Measurements from ENCODE around the gene ATG10.

- TF ChIP-seq CTCF (IDR thresholded peaks at IDR 0.05; ENCODE audit: borderline replicate concordance, extremely low read depth, low read length, poor library complexity, severe bottlenecking): no peak
- TF ChIP-seq EZH2 (IDR thresholded peaks at IDR 0.05; ENCODE audit: borderline replicate concordance, low read depth, low read length, severe bottlenecking): no peak
Measured at GRCh38 chr5:82295959-82296531, 324.2 kb downstream of the ATG10 start.
